HepG2 (cell line): ENCODE data around the gene EMILIN1. TPM values are rescaled to one million over a fixed set of nuclear protein-coding genes. Genes with fewer than 3 reads are reported as not detected.

Experiments used
- CBX2 ChIP-seq, 2 experiments: fragments of 200-600 bp in 1 of 2; sonication (generic); formaldehyde crosslinking in 1 of 2; IDR thresholded peaks; 2 replicates each; pipeline versions ENCODE4 v1.7.0 to v1.8.1; 2018 to 2022; ENCODE audit warnings: low read depth in 2 of 2, low read length in 1 of 2, mild to moderate bottlenecking in 1 of 2, missing genetic modification reagents in 1 of 2
- DNMT1 ChIP-seq: sonication (generic); formaldehyde crosslinking; IDR thresholded peaks from 2 replicates; pipeline ENCODE4 v1.5.1; 2020; ENCODE audit warnings: mild to moderate bottlenecking, missing genetic modification reagents
- ELK4 ChIP-seq: sonication (generic); formaldehyde crosslinking; IDR thresholded peaks from 2 replicates; pipeline ENCODE4 v1.9.0; 2021; ENCODE audit warnings: missing genetic modification reagents, borderline replicate concordance
- EZH2 ChIP-seq: conservative IDR thresholded peaks from 2 replicates; pipeline ENCODE4 v1.6.1; 2012; ENCODE audit warnings: mild to moderate bottlenecking, low read depth, low read length, moderate library complexity
- FOXP4 ChIP-seq: sonication (generic); formaldehyde crosslinking; IDR thresholded peaks from 2 replicates; pipeline ENCODE4 v1.4.0; 2020; ENCODE audit warnings: missing genetic modification reagents
- LCORL ChIP-seq, 2 experiments: fragments of 450-650 bp in 1 of 2; sonication (generic) in 1 of 2; formaldehyde crosslinking in 1 of 2; IDR thresholded peaks; 2 replicates each; pipeline versions ENCODE4 v1.5.0 to v1.6.1; 2017 to 2020; ENCODE audit warnings: antibody characterized with exemption in 1 of 2, missing genetic modification reagents in 1 of 2
- MYC ChIP-seq: sonication (generic); formaldehyde crosslinking; IDR thresholded peaks from 2 replicates; pipeline ENCODE4 v1.9.0; 2021; ENCODE audit warnings: missing genetic modification reagents, borderline replicate concordance
- NFE2L2 ChIP-seq: fragments of 150-350 bp; IDR thresholded peaks from 2 replicates; pipeline ENCODE4 v1.6.1; 2014; ENCODE audit warnings: low read length
- PAWR ChIP-seq: sonication (generic); formaldehyde crosslinking; IDR thresholded peaks from 2 replicates; pipeline ENCODE4 v1.4.0; 2020; ENCODE audit warnings: missing genetic modification reagents, mild to moderate bottlenecking, borderline replicate concordance
- PLRG1 ChIP-seq: fragments of 450-650 bp; conservative IDR thresholded peaks from 2 replicates; pipeline ENCODE4 v1.6.1; 2016
- REST ChIP-seq, 2 experiments: IDR thresholded peaks; 2 replicates each; pipeline ENCODE4 v1.6.1; 2011 to 2012; ENCODE audit warnings: low read length in 2 of 2, borderline replicate concordance in 1 of 2, low read depth in 1 of 2, mild to moderate bottlenecking in 1 of 2, moderate library complexity in 1 of 2
- TBL1XR1 ChIP-seq: fragments of 150-350 bp; IDR thresholded peaks from 2 replicates; pipeline ENCODE4 v1.6.1; 2014; ENCODE audit warnings: borderline replicate concordance, low read length; ENCODE audit not compliant: partially characterized antibody
- TBP ChIP-seq: sonication (generic); formaldehyde crosslinking; IDR thresholded peaks from 2 replicates; pipeline ENCODE4 v1.5.0; 2020; ENCODE audit warnings: missing genetic modification reagents
- ZNF136 ChIP-seq: sonication (generic); formaldehyde crosslinking; IDR thresholded peaks from 2 replicates; pipeline ENCODE4 v1.8.1; 2022; ENCODE audit warnings: low read depth, mild to moderate bottlenecking, moderate library complexity, missing genetic modification reagents
- ZNF441 ChIP-seq: sonication (generic); formaldehyde crosslinking; IDR thresholded peaks from 2 replicates; pipeline ENCODE4 v1.7.0; 2021; ENCODE audit warnings: missing genetic modification reagents, borderline replicate concordance
- ZNF501 ChIP-seq: sonication (generic); formaldehyde crosslinking; IDR thresholded peaks from 2 replicates; pipeline ENCODE4 v1.5.1; 2020; ENCODE audit warnings: mild to moderate bottlenecking, moderate library complexity, missing genetic modification reagents
- ZNF589 ChIP-seq: sonication (generic); formaldehyde crosslinking; conservative IDR thresholded peaks from 2 replicates; pipeline ENCODE4 v1.8.0; 2022; ENCODE audit warnings: mild to moderate bottlenecking, moderate library complexity, missing genetic modification reagents
- ZNF672 ChIP-seq: sonication (generic); formaldehyde crosslinking; IDR thresholded peaks from 2 replicates; pipeline ENCODE4 v1.8.1; 2022; ENCODE audit warnings: missing genetic modification reagents
- ZNF800 ChIP-seq: sonication (generic); formaldehyde crosslinking; IDR thresholded peaks from 2 replicates; pipeline ENCODE4 v1.4.0; 2020; ENCODE audit warnings: missing genetic modification reagents
- ZSCAN29 ChIP-seq: sonication (generic); formaldehyde crosslinking; conservative IDR thresholded peaks from 2 replicates; pipeline ENCODE4 v1.4.0; 2020; ENCODE audit warnings: mild to moderate bottlenecking, missing genetic modification reagents
- polyA plus RNA-seq, 8 experiments: library from polyadenylated mRNA; depleted of rRNA in 3 of 8; stranded (reverse) in 7 of 8; unstranded in 1 of 8; fragments of >200 nt; fragmentation: Illumina TruSeq in 4 of 8; extraction: Trizol in 4 of 8; gene quantifications; 2 replicates each; pipeline versions ENCODE4 v1.2.1 to v1.2.3, GENCODE V29; 2011 to 2016; ENCODE audit warnings: low read depth in 4 of 8, missing spikeins in 1 of 8, mixed read lengths in 1 of 8; ENCODE audit not compliant: insufficient read depth in 1 of 8
- total RNA-seq, 5 experiments: library from RNA; depleted of rRNA; stranded (reverse); fragments of >200 nt; fragmentation: Illumina TruSeq; extraction: Trizol; gene quantifications; 2 replicates each; pipeline ENCODE4 v1.2.3, GENCODE V29; 2016; ENCODE audit warnings: low read depth in 1 of 5

EMILIN1 gene
- total and polyA plus RNA-seq, 2 of the 13 experiments (the other 11 are each of a cell fraction or from before 2014, with no cell fraction given), result 8.1 to 9.7 TPM

GRCh38 chr2:27050281-27050995, 28.0 kb upstream of the EMILIN1 start (continued):
- no peak for TF ChIP-seq LCORL (IDR thresholded peaks at IDR 0.05)
- TF ChIP-seq LCORL (CRISPR knock-in tag; IDR thresholded peaks at IDR 0.05), result peak; percentile 75; the same call in 1 of the 2 replicates
- TF ChIP-seq ZNF800 (CRISPR knock-in tag), result peak; percentile 96
- TF ChIP-seq ZNF589, result peak; percentile 73; the same call in 1 of the 2 replicates
- TF ChIP-seq ZSCAN29, result no peak; the same call in 1 of the 2 replicates
- peak; percentile 42; the same call in 1 of the 2 replicates for TF ChIP-seq ZNF501
- no peak for TF ChIP-seq EZH2
- no peak for TF ChIP-seq CBX2 (IDR thresholded peaks at IDR 0.05; ENCODE audit: low read depth, low read length)
- no peak for TF ChIP-seq CBX2 (CRISPR knock-in tag; IDR thresholded peaks at IDR 0.05; ENCODE audit: low read depth)
- peak; percentile 38 for TF ChIP-seq MYC
- TF ChIP-seq DNMT1 (CRISPR knock-in tag), result peak; percentile 66; the same call in 1 of the 2 replicates
- no peak for TF ChIP-seq NFE2L2
- peak; percentile 22; the same call in 1 of the 2 replicates for TF ChIP-seq ZNF136 (CRISPR knock-in tag)
- TF ChIP-seq ZNF672 (CRISPR knock-in tag), result no peak
- no peak; the same call in 1 of the 2 replicates for TF ChIP-seq TBP
- no peak; the same call in 1 of the 2 replicates for TF ChIP-seq FOXP4 (CRISPR knock-in tag)
- no peak for TF ChIP-seq PLRG1
- TF ChIP-seq ZNF441 (CRISPR knock-in tag), result peak; percentile 64; the same call in 1 of the 2 replicates
- TF ChIP-seq TBL1XR1, result peak; percentile 46
- no peak for TF ChIP-seq ELK4 (CRISPR knock-in tag)
- TF ChIP-seq PAWR (CRISPR knock-in tag), result no peak
- 0 out of 4 replicates have a peak, but pooled peaks of 1 of the 2 experiments have one; percentile 2 for TF ChIP-seq REST (IDR thresholded peaks at IDR 0.05; ENCODE audit: borderline replicate concordance in 1 of 2, low read depth in 1 of 2, low read length in 2 of 2)
